ENCODE measurements around the gene PADI1.

PADI1 gene

GRCh38 chr1:17245816-17246325 is 40.9 kb downstream of the PADI1 start:
- no peak for DNase-seq

GRCh38 chr1:17246971-17247370 is 42.0 kb downstream of the PADI1 start:
- no peak for DNase-seq

GRCh38 chr1:17248781-17249180 is 43.9 kb downstream of the PADI1 start, which contains the start of gene PADI3:
Gene PADI3 (plus strand): TSS chr1:17249098. CDS start chr1:17249138, 40 bp downstream.
- DNase-seq: no peak

GRCh38 chr1:17250601-17251000 is 45.7 kb downstream of the PADI1 start:
- DNase-seq: no peak

GRCh38 chr1:17251246-17251645 is 46.3 kb downstream of the PADI1 start:
- no peak for DNase-seq

GRCh38 chr1:17251701-17252376 is 46.9 kb downstream of the PADI1 start:
- no peak for DNase-seq

- DNase-seq: no peak
Measured at GRCh38 chr1:17255336-17255735, 50.4 kb downstream of the PADI1 start.

GRCh38 chr1:17258116-17258757 is 53.3 kb downstream of the PADI1 start:
- DNase-seq: no peak

- DNase-seq: no peak
Measured at GRCh38 chr1:17258758-17259130, 53.8 kb downstream of the PADI1 start.

- no peak for DNase-seq
Measured at GRCh38 chr1:17259233-17259873, 54.4 kb downstream of the PADI1 start.

- no peak for DNase-seq
Measured at GRCh38 chr1:17260264-17260663, 55.3 kb downstream of the PADI1 start.

GRCh38 chr1:17260738-17261137 is 55.8 kb downstream of the PADI1 start:
- no peak for DNase-seq

GRCh38 chr1:17263936-17264335 is 59.0 kb downstream of the PADI1 start:
- DNase-seq: no peak

GRCh38 chr1:17264470-17264869 is 59.5 kb downstream of the PADI1 start:
- DNase-seq: no peak

- no peak for DNase-seq
Measured at GRCh38 chr1:17265162-17265561, 60.2 kb downstream of the PADI1 start.

- DNase-seq: no peak
Measured at GRCh38 chr1:17265950-17266349, 61.0 kb downstream of the PADI1 start.

- no peak for DNase-seq
Measured at GRCh38 chr1:17270891-17271765, 66.2 kb downstream of the PADI1 start.

- DNase-seq: no peak
Measured at GRCh38 chr1:17272066-17272465, 67.1 kb downstream of the PADI1 start.

- no peak for DNase-seq
Measured at GRCh38 chr1:17272646-17273045, 67.7 kb downstream of the PADI1 start.

GRCh38 chr1:17273096-17273495 is 68.2 kb downstream of the PADI1 start:
- no peak for DNase-seq

- DNase-seq: peak; percentile 38
Measured at GRCh38 chr1:17274186-17275170, 69.5 kb downstream of the PADI1 start.

GRCh38 chr1:17276568-17276967 is 71.6 kb downstream of the PADI1 start:
- no peak for DNase-seq

Measured in activated CD4-positive, alpha-beta T cell treated with anti-CD3 and anti-CD28 coated beads, Interleukin-2, amount 50 U/mL, for 16 hours (primary cell).